CD14-positive monocyte (primary cell): ENCODE measurements around the gene THRSP. TPM values are rescaled to one million over a fixed set of nuclear protein-coding genes. Genes with fewer than 3 reads are reported as not detected.
A peak's percentile ranks its signal among the peaks of the same experiment; 100 is the strongest.

Experiments used
- DNase-seq, 3 donors: peaks; one replicate each; pipeline ENCODE4 v3.0.0-alpha.2; 2011 to 2022
- H2AFZ ChIP-seq: 2 replicates; pipeline ENCODE4 v1.6.0; 2012; ENCODE audit warnings: mild to moderate bottlenecking, low read depth, low read length, inconsistent platforms; ENCODE audit not compliant: insufficient read depth, poor library complexity, severe bottlenecking
- H3K27ac ChIP-seq, 2 donors: 1 replicate in 1 of 2; 2 replicates in 1 of 2; pipeline ENCODE4 v1.5.1; 2012 to 2013; ENCODE audit warnings: low read length in 2 of 2, control low read depth in 1 of 2, inconsistent platforms in 1 of 2, low read depth in 1 of 2, mild to moderate bottlenecking in 1 of 2
- H3K27me3 ChIP-seq, 2 donors: one replicate each; pipeline versions ENCODE4 v1.6.0 to v1.6.1; 2011 to 2013; ENCODE audit warnings: low read length in 2 of 2; ENCODE audit not compliant: control insufficient read depth in 2 of 2, insufficient read depth in 2 of 2
- H3K36me3 ChIP-seq, 2 donors: replicated peaks in 1 of 2; 1 replicate in 1 of 2; 2 replicates in 1 of 2; pipeline versions ENCODE4 v1.5.1 to v1.6.1; 2012 to 2013; ENCODE audit warnings: low read length in 2 of 2, control low read depth in 1 of 2, inconsistent platforms in 1 of 2, mild to moderate bottlenecking in 1 of 2; ENCODE audit not compliant: insufficient read depth in 2 of 2, control insufficient read depth in 1 of 2
- H3K4me1 ChIP-seq, 2 donors: 1 replicate in 1 of 2; 2 replicates in 1 of 2; pipeline versions ENCODE4 v1.5.1 to v1.6.1; 2012 to 2013; ENCODE audit warnings: low read length in 2 of 2, control low read depth in 1 of 2, inconsistent platforms in 1 of 2, mild to moderate bottlenecking in 1 of 2, moderate library complexity in 1 of 2; ENCODE audit not compliant: insufficient read depth in 2 of 2, control insufficient read depth in 1 of 2
- H3K4me2 ChIP-seq: replicated peaks from 2 replicates; pipeline ENCODE3; 2012; ENCODE audit warnings: low read length, moderate library complexity, mild to moderate bottlenecking; ENCODE audit not compliant: poor library complexity, severe bottlenecking; ENCODE audit errors: extremely low read depth
- H3K4me3 ChIP-seq, 3 experiments: fragments of 200-600 bp in 1 of 3; sonication (generic) in 1 of 3; replicated peaks in 1 of 3; 1 replicate in 2 of 3; 2 replicates in 1 of 3; pipeline ENCODE4 v1.5.1; 2011 to 2013; ENCODE audit warnings: low read length in 3 of 3, mild to moderate bottlenecking in 3 of 3, control low read depth in 2 of 3, low read depth in 2 of 3, inconsistent platforms in 1 of 3, moderate library complexity in 1 of 3
- H3K79me2 ChIP-seq: 2 replicates; pipeline ENCODE4 v1.6.0; 2012; ENCODE audit warnings: mild to moderate bottlenecking, control low read depth, inconsistent platforms, low read length, moderate library complexity; ENCODE audit not compliant: insufficient read depth
- H3K9ac ChIP-seq: 2 replicates; pipeline ENCODE4 v1.6.0; 2017; ENCODE audit warnings: low read length, mild to moderate bottlenecking; ENCODE audit not compliant: insufficient read depth, poor library complexity, severe bottlenecking
- H3K9me3 ChIP-seq, 2 donors: replicated peaks in 1 of 2; 1 replicate in 1 of 2; 2 replicates in 1 of 2; pipeline versions ENCODE4 v1.5.1 to v1.6.1; 2012 to 2013; ENCODE audit warnings: low read length in 2 of 2, control low read depth in 1 of 2; ENCODE audit not compliant: control insufficient read depth in 1 of 2, insufficient read depth in 1 of 2
- H4K20me1 ChIP-seq: 2 replicates; pipeline ENCODE4 v1.6.0; 2012; ENCODE audit warnings: mild to moderate bottlenecking, low read length, control low read depth, moderate library complexity; ENCODE audit not compliant: insufficient read depth
- H3K27ac Mint-ChIP-seq, 7 donors: one replicate each; pipeline ENCODE4 v1.8.0; 2020; ENCODE audit warnings: mild to moderate bottlenecking in 7 of 7, mixed read lengths in 7 of 7, moderate library complexity in 6 of 7, inconsistent platforms in 2 of 7
- H3K27me3 Mint-ChIP-seq, 3 donors: one replicate each; pipeline ENCODE4 v1.8.0; 2021 to 2022; ENCODE audit warnings: low read depth in 3 of 3, mild to moderate bottlenecking in 3 of 3, mixed read lengths in 3 of 3, moderate library complexity in 3 of 3, inconsistent platforms in 1 of 3
- H3K36me3 Mint-ChIP-seq, 2 donors: one replicate each; pipeline ENCODE4 v1.8.0; 2020; ENCODE audit warnings: mixed read lengths in 2 of 2, inconsistent platforms in 1 of 2, mild to moderate bottlenecking in 1 of 2
- H3K4me1 Mint-ChIP-seq: one replicate; pipeline ENCODE4 v1.8.0; 2020; ENCODE audit warnings: mild to moderate bottlenecking, mixed read lengths
- H3K4me3 Mint-ChIP-seq, 2 donors: one replicate each; pipeline ENCODE4 v1.8.0; 2020; ENCODE audit warnings: mild to moderate bottlenecking in 2 of 2, mixed read lengths in 2 of 2, moderate library complexity in 1 of 2
- H3K9me3 Mint-ChIP-seq, 7 donors: one replicate each; pipeline ENCODE4 v1.8.0; 2020 to 2022; ENCODE audit warnings: mixed read lengths in 7 of 7, mild to moderate bottlenecking in 6 of 7, moderate library complexity in 6 of 7, inconsistent platforms in 2 of 7
- CTCF ChIP-seq: fragments of 200-600 bp; IDR thresholded peaks from one replicate; pipeline ENCODE4 v1.8.0; 2022; ENCODE audit warnings: antibody characterized with exemption, mild to moderate bottlenecking
- WGBS: methylation state at CpG from one replicate; pipeline ENCODE4 v1.1.5; 2013; ENCODE audit warnings: missing lambda C conversion rate; ENCODE audit not compliant: insufficient coverage; 5-methylcytosine and 5-hydroxymethylcytosine counted together
- intact Hi-C, 2 donors: fragments of 100-400 bp; cut with micrococcal nuclease; formaldehyde crosslinking; loops; one replicate each; pipeline versions ENCODE4 v1.15.0 to v1.15.1; 2023
- polyA plus RNA-seq, 3 donors: library from polyadenylated mRNA; depleted of rRNA in 1 of 3; unstranded in 2 of 3; stranded (reverse) in 1 of 3; fragments of 300-500 nt in 2 of 3; fragments of >200 nt in 1 of 3; fragmentation: Illumina TruSeq in 2 of 3; gene quantifications; 1 replicate in 2 of 3; 2 replicates in 1 of 3; pipeline ENCODE4 v1.2.3, GENCODE V29; 2012 to 2021

THRSP gene
- polyA plus RNA-seq, 3 donors: not detected

GRCh38 chr11:78034623-78035022 lies 29.0 kb upstream of the THRSP start:
- H3K36me3 ChIP-seq: no peaks in the 10 kb centered on the region
- Mint-ChIP-seq H3K27ac (peak overlapping the region in 1 of 7 donors; percentile 39), H3K27me3 (peaks cover 0 to 5% (median 3%) of the 10 kb centered on the region in 3 donors), H3K4me3 (no peak overlapping the region), H3K9me3 (peaks cover 0 to 2% (median 0%) of the 10 kb centered on the region in 7 donors), H3K36me3 (no peaks in the 10 kb centered on the region), H3K4me1 (peaks cover 3% of the 10 kb centered on the region)
- H2AFZ ChIP-seq: no peak overlapping the region
- no peak overlapping the region for H3K9ac ChIP-seq
- H3K4me3 ChIP-seq: no peak overlapping the region
- no peaks in the 10 kb centered on the region for H4K20me1 ChIP-seq
- WGBS: 93% methylated on average over 7 of the region's 10 CpGs
- H3K27ac ChIP-seq: no peak overlapping the region
- intact Hi-C loops: no loop called here
- no peak overlapping the region for H3K4me2 ChIP-seq
- H3K79me2 ChIP-seq: no peaks in the 10 kb centered on the region
- H3K27me3 ChIP-seq: no peaks in the 10 kb centered on the region
- peaks cover 2 to 4% of the 10 kb centered on the region in 2 donors for H3K4me1 ChIP-seq
- TF ChIP-seq CTCF: no peak
- no peak for DNase-seq
- no peaks in the 10 kb centered on the region for H3K9me3 ChIP-seq

GRCh38 chr11:78036313-78036712 lies 27.3 kb upstream of the THRSP start:
- H3K9me3 ChIP-seq: no peaks in the 10 kb centered on the region
- WGBS: 88% methylated on average over 2 of the region's 3 CpGs
- no peak for TF ChIP-seq CTCF
- H2AFZ ChIP-seq: no peak overlapping the region
- no peaks in the 10 kb centered on the region for H3K79me2 ChIP-seq
- Mint-ChIP-seq H3K36me3 (no peaks in the 10 kb centered on the region), H3K27ac (no peak overlapping the region), H3K9me3 (peaks cover 0 to 2% (median 0%) of the 10 kb centered on the region in 7 donors), H3K27me3 (no peaks in the 10 kb centered on the region), H3K4me1 (peaks cover 11% of the 10 kb centered on the region), H3K4me3 (no peak overlapping the region)
- H3K4me2 ChIP-seq: no peak overlapping the region
- intact Hi-C loops: no loop called here
- H3K4me3 ChIP-seq: no peak overlapping the region
- no peaks in the 10 kb centered on the region for H3K36me3 ChIP-seq
- no peaks in the 10 kb centered on the region for H4K20me1 ChIP-seq
- no peak overlapping the region for H3K9ac ChIP-seq
- H3K27ac ChIP-seq: no peak overlapping the region
- peaks cover 10 to 12% of the 10 kb centered on the region in 2 donors for H3K4me1 ChIP-seq
- no peaks in the 10 kb centered on the region for H3K27me3 ChIP-seq
- DNase-seq: no peak
